GM18867 (cell line): Measurements from ENCODE around the gene KCNA2.

Experiments
- ATAC-seq: cut with Tn5 transposase; IDR thresholded peaks from one replicate; pipeline ENCODE4 v1.9.1; 2021; ENCODE audit warnings: mild to moderate bottlenecking, moderate library complexity; ENCODE audit not compliant: unreplicated experiment

Gene KCNA2

GRCh38 chr1:110604586-110605148 lies 1.5 kb downstream of the KCNA2 start:
- no peak for ATAC-seq

GRCh38 chr1:110603058-110603457 lies 3.1 kb downstream of the KCNA2 start:
- ATAC-seq, result no peak

- ATAC-seq, result no peak
Observed at GRCh38 chr1:110602466-110602865, 3.7 kb downstream of the KCNA2 start.

GRCh38 chr1:110601332-110601731 lies 4.8 kb downstream of the KCNA2 start:
- no peak for ATAC-seq

GRCh38 chr1:110600716-110601115 lies 5.4 kb downstream of the KCNA2 start:
- no peak for ATAC-seq

- ATAC-seq, result no peak
Observed at GRCh38 chr1:110597966-110598365, 8.2 kb downstream of the KCNA2 start.

- no peak for ATAC-seq
Observed at GRCh38 chr1:110596312-110596711, 9.8 kb downstream of the KCNA2 start.

- ATAC-seq, result no peak
Observed at GRCh38 chr1:110595353-110595710, 10.8 kb downstream of the KCNA2 start.

GRCh38 chr1:110594456-110595352 lies 11.5 kb downstream of the KCNA2 start:
- no peak for ATAC-seq

- no peak for ATAC-seq
Observed at GRCh38 chr1:110593902-110594301, 12.3 kb downstream of the KCNA2 start.

- ATAC-seq, result no peak
Observed at GRCh38 chr1:110591956-110592355, 14.2 kb downstream of the KCNA2 start.

GRCh38 chr1:110588991-110589390 lies 17.2 kb downstream of the KCNA2 start:
- no peak for ATAC-seq

- ATAC-seq, result no peak
Observed at GRCh38 chr1:110588486-110588885, 17.7 kb downstream of the KCNA2 start.

GRCh38 chr1:110587906-110588305 lies 18.3 kb downstream of the KCNA2 start:
- ATAC-seq, result no peak

- no peak for ATAC-seq
Observed at GRCh38 chr1:110585481-110585880, 20.7 kb downstream of the KCNA2 start.

- no peak for ATAC-seq
Observed at GRCh38 chr1:110584045-110584444, 22.1 kb downstream of the KCNA2 start.

- ATAC-seq, result no peak
Observed at GRCh38 chr1:110583505-110583904, 22.7 kb downstream of the KCNA2 start.

- no peak for ATAC-seq
Observed at GRCh38 chr1:110582378-110582777, 23.8 kb downstream of the KCNA2 start.

- ATAC-seq, result no peak
Observed at GRCh38 chr1:110581682-110582145, 24.4 kb downstream of the KCNA2 start.

GRCh38 chr1:110580244-110580643 lies 25.9 kb downstream of the KCNA2 start:
- no peak for ATAC-seq

- ATAC-seq, result no peak
Observed at GRCh38 chr1:110579460-110579859, 26.7 kb downstream of the KCNA2 start.

GRCh38 chr1:110576441-110576840 lies 29.7 kb downstream of the KCNA2 start:
- ATAC-seq, result no peak
